ENCODE results near the gene GP1BB. TPM values are rescaled to one million over a fixed set of nuclear protein-coding genes. Genes with fewer than 3 reads are reported as not detected.

GP1BB gene
- polyA plus RNA-seq, 2 of the 4 experiments (the other 2 are of a cell fraction): 0.06 to 0.48 TPM

DNA sequence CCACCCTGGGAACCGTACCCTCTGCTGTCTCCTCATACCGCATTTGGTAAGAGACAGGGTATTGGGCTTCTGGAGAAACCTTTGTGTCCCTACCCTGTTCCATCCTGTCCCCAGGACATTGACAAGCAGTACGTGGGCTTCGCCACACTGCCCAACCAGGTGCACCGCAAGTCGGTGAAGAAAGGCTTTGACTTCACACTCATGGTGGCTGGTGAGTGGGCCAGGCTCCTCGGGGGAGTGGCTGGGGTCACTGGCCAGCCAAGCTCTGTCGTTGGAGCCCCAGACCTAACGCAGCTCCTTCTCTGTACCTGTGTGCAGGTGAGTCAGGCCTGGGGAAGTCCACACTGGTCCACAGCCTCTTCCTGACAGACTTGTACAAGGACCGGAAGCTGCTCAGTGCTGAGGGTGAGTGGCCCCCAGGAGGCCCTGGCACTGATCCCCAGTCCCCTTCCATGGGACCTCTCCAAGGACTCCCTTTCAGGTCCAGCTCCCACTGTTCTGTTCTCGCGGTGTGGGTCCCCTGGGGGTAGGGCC is 3.8 kb upstream of the GP1BB start (continued):
- TF ChIP-seq CBX8 (IDR thresholded peaks at IDR 0.05) (no peak), TP53 (CRISPR knock-in tag; IDR thresholded peaks at IDR 0.05) (no peak), RCOR1 (IDR thresholded peaks at IDR 0.05; ENCODE audit: low read depth, low read length) (no peak), CEBPB (IDR thresholded peaks at IDR 0.05) (no peak), KDM1A (IDR thresholded peaks at IDR 0.05; ENCODE audit: low read depth) (no peak), FOSB (CRISPR knock-in tag; IDR thresholded peaks at IDR 0.05) (no peak)
- TF ChIP-seq, protein P1, sequence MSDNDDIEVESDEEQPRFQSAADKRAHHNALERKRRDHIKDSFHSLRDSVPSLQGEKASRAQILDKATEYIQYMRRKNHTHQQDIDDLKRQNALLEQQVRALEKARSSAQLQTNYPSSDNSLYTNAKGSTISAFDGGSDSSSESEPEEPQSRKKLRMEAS (IDR thresholded peaks at IDR 0.05): no peak
- TF ChIP-seq, protein P2, sequence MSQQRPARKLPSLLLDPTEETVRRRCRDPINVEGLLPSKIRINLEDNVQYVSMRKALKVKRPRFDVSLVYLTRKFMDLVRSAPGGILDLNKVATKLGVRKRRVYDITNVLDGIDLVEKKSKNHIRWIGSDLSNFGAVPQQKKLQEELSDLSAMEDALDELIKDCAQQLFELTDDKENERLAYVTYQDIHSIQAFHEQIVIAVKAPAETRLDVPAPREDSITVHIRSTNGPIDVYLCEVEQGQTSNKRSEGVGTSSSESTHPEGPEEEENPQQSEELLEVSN (IDR thresholded peaks at IDR 0.05; ENCODE audit: borderline replicate concordance, low read depth): no peak

DNA sequence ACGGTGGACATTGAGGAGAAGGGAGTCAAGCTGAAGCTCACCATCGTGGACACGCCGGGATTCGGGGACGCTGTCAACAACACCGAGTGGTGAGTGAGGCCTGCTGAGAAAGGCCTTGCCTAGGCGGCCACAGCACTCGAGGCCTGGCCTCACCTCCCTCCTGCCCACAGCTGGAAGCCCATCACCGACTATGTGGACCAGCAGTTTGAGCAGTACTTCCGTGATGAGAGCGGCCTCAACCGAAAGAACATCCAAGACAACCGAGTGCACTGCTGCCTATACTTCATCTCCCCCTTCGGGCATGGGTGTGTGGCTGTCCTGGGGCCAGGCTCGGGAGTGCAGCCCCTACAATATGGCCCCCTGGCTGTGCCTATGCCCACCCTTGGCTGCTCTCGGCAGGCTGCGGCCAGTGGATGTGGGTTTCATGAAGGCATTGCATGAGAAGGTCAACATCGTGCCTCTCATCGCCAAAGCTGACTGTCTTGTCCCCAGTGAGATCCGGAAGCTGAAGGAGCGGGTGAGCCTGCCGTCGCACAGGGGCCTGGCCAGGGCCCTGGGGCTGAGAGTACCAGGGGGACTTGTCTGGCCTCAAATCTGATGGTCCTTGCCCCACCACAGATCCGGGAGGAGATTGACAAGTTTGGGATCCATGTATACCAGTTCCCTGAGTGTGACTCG is 3.0 kb upstream of the GP1BB start:
- H3K9me3 ChIP-seq: no peaks in the 10 kb centered on the region
- TF ChIP-seq RNF2 (IDR thresholded peaks at IDR 0.05; ENCODE audit: borderline replicate concordance, low read depth) (no peak), EHMT2 (IDR thresholded peaks at IDR 0.05; ENCODE audit: low read depth) (no peak), TP53 (CRISPR knock-in tag; IDR thresholded peaks at IDR 0.05) (no peak), RARB (CRISPR knock-in tag; IDR thresholded peaks at IDR 0.05) (no peak), GATA3 (IDR thresholded peaks at IDR 0.05; ENCODE audit: borderline replicate concordance) (no peak), HOXB13 (CRISPR knock-in tag; IDR thresholded peaks at IDR 0.05; ENCODE audit: low read depth) (no peak)
- ChIA-PET CTCF (interaction anchor here (0.9 to 2.2 kb wide), 7 partner anchors 10 to 228 kb away, joined by 3 to 19 read pairs (median 4); no protein-coding TSS in a partner anchor), POLR2A (no interaction called here)
- no peak overlapping the region for H3K27ac ChIP-seq
- FAIRE-seq (no peak), DNase-seq (ENCODE audit: low read depth in 1 of 2, low spot score in 1 of 2) (no peak), ATAC-seq (no peak)
- H3K4me3 ChIP-seq: no peak overlapping the region
- no peak overlapping the region for H3K4me2 ChIP-seq
- H3K4me1 ChIP-seq: peaks cover 5% of the 10 kb centered on the region; the same call in 1 of the 3 replicates
- WGBS (ENCODE audit: missing lambda C conversion rate): 94% methylated on average over 17 of the region's 26 CpGs

DNA sequence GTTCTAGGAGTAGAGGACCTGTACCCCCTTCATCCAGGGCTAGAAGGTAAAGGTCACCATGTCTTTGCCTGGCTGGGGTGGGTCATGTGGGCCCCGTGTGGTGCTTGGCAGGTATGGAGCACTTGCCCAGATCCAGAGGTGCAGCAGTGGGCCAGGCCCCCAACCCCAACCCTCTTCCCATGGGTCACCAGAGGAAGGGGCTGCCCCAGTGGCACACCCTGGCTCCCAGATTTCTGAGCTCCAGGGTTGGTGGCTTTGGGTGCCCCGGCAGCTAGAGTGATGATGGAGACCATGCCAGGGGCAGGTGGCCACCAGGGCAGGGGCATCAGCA is 2.4 kb upstream of the GP1BB start:
- CTCF ChIA-PET: interaction anchor here (0.9 to 2.2 kb wide), 6 partner anchors 9 to 227 kb away, joined by 3 to 19 read pairs (median 4); no protein-coding TSS in a partner anchor
- H3K4me2 ChIP-seq: no peak overlapping the region
- H3K27ac ChIP-seq: no peak overlapping the region
- TF ChIP-seq BHLHE40 (IDR thresholded peaks at IDR 0.05; ENCODE audit: low read depth, low read length): no peak
- H3K4me1 ChIP-seq: 0 out of 3 replicates have a peak, but pooled peaks cover 5% of the 10 kb centered on the region
- POLR2A ChIA-PET: no interaction called here
- DNase-seq (ENCODE audit: low read depth in 1 of 2, low spot score in 1 of 2) (no peak), FAIRE-seq (no peak), ATAC-seq (no peak)
- no peak overlapping the region for H3K4me3 ChIP-seq
- H3K9me3 ChIP-seq: no peaks in the 10 kb centered on the region
- 80% methylated on average over 1 of the region's 2 CpGs for WGBS (ENCODE audit: missing lambda C conversion rate)

DNA sequence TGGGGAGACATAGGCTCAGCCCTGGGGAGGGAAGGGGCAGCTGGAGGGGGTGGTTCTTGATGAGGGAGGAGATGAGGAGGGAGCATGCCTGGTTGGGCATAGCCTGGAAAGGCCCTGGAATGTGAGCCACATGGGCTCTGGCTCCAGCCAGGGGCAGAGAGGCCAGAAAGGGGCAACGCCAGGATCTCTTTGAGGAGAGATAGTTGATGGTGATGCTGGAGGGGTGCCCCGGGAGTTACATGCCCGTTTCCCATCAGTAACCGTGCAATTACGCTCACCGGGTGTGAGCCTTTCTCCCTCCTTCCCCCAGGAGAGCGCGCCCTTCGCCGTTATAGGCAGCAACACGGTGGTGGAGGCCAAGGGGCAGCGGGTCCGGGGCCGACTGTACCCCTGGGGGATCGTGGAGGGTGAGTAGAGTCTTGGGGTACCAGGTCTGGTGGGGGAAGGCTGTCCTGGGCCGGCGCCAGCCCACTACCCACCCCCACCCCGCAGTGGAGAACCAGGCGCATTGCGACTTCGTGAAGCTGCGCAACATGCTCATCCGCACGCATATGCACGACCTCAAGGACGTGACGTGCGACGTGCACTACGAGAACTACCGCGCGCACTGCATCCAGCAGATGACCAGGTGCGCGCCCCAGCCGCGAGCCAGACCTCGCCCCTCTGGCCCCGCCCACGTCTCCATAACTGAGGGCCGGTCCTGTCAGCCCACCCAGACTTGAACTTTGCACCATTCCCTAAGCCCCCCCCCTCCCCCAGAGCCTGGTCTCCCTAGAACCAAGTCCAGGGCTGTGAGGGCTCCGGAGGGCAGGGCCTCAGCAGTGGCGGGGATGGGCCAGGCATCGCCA is 1.8 kb upstream of the GP1BB start:
- FAIRE-seq: no peak
- no peak for TF ChIP-seq CBX2 (IDR thresholded peaks at IDR 0.05; ENCODE audit: borderline replicate concordance, low read depth)
- no peak for TF ChIP-seq SREBF2 (IDR thresholded peaks at IDR 0.05)
- TF ChIP-seq KDM5A (IDR thresholded peaks at IDR 0.05): no peak
- TF ChIP-seq POLR2AphosphoS2 (conservative IDR thresholded peaks at IDR 0.05; ENCODE audit: low read length): no peak
- TF ChIP-seq CEBPB (IDR thresholded peaks at IDR 0.05): no peak
- no peak for TF ChIP-seq NR3C1 (IDR thresholded peaks at IDR 0.05)
- no peak for TF ChIP-seq PHF8 (IDR thresholded peaks at IDR 0.05; ENCODE audit: borderline replicate concordance, low read depth)
- no peak for TF ChIP-seq CHD4 (IDR thresholded peaks at IDR 0.05; ENCODE audit: borderline replicate concordance)
- TF ChIP-seq RCOR1 (IDR thresholded peaks at IDR 0.05; ENCODE audit: low read depth, low read length): no peak
- TF ChIP-seq, protein P3, sequence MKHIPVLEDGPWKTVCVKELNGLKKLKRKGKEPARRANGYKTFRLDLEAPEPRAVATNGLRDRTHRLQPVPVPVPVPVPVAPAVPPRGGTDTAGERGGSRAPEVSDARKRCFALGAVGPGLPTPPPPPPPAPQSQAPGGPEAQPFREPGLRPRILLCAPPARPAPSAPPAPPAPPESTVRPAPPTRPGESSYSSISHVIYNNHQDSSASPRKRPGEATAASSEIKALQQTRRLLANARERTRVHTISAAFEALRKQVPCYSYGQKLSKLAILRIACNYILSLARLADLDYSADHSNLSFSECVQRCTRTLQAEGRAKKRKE (CRISPR knock-in tag; IDR thresholded peaks at IDR 0.05; ENCODE audit: low read depth): no peak
- no peak for TF ChIP-seq HEYL (CRISPR knock-in tag; IDR thresholded peaks at IDR 0.05)
- no peak overlapping the region for H3K4me3 ChIP-seq

More for the DNA sequence above, 1.8 kb upstream of the GP1BB start:
- H3K4me1 ChIP-seq: 0 out of 3 replicates have a peak, but pooled peaks cover 5% of the 10 kb centered on the region
- no peak overlapping the region for H3K4me2 ChIP-seq
- ChIA-PET CTCF (interaction anchor here (0.9 to 2.2 kb wide), 6 partner anchors 9 to 226 kb away, joined by 3 to 19 read pairs (median 5); no protein-coding TSS in a partner anchor), POLR2A (no interaction called here)
- 96% methylated on average over 25 of the region's 44 CpGs for WGBS (ENCODE audit: missing lambda C conversion rate)
- ATAC-seq: no peak
- no peaks in the 10 kb centered on the region for H3K9me3 ChIP-seq
- no peak overlapping the region for H3K27ac ChIP-seq
- DNase-seq (ENCODE audit: low read depth in 1 of 2, low spot score in 1 of 2): no peak

Data from A549 (cell line).